ENCODE results near the gene PDE6C.
"Not testable (repeated sequence)": the region's sequence is repeated elsewhere in the genome, so short reads cannot be mapped to it uniquely, and the experiment has no call there.

The PDE6C gene

GRCh38 chr10:93652857-93653256 is 40.5 kb downstream of the PDE6C start:
- no peak for DNase-seq

DNA sequence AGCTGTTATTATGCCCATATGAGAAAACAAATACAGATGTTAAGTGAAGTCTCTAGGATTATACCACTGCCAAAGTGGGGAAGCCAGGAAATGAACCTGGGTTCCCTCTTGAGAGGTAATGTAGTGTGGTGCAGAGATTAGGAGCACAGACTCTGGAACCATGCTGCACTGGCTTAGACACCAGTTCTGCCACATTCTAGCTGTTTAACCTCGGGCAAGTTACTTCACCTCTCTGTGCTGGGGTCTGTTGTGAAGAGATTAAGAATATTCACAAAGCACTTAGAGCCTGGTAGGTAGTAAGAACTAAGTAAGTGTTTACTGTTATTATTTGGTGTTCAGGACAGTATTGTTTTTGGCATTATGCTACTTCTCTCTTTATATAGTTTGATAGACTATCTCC is 41.9 kb downstream of the PDE6C start:
- DNase-seq, result no peak

DNA sequence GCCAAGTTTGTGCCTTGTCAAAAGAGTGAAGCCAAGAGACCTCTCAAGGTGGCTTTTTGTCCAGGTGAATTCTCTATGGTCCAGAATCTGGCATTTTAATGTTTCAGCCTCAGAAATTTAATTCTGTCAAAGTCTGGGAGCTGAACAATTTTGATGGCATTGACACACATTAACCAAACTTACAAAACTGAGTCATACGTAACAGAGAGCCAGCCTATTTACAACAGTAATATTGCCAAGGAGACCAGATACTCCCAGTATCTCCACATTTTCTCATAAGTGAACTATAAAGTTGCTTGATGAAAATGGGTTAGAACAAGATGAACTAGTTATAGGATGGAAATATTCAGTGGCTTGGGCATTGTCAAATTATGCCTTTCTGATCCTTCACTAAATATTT is 43.8 kb downstream of the PDE6C start:
- DNase-seq, result no peak

DNA sequence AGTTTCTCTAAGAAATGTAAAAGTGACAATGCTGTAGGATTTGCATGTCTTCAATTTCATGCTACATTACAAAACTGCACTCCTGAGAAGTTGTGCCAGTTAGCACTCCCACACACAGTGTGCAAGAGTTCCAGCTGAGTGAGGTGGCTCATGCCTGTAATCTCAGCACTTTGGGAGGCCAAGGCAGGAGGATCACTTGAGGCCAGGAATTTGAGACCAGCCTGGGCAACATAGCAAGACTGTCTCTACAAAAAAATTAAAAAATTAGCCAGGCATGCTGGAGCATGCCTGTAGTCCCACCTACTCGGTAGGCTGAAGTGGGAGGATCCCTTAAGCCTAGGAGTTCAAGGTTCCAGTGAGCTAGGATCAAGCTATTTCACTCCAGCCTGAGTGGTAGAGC is 45.4 kb downstream of the PDE6C start:
- no peak for DNase-seq

DNA sequence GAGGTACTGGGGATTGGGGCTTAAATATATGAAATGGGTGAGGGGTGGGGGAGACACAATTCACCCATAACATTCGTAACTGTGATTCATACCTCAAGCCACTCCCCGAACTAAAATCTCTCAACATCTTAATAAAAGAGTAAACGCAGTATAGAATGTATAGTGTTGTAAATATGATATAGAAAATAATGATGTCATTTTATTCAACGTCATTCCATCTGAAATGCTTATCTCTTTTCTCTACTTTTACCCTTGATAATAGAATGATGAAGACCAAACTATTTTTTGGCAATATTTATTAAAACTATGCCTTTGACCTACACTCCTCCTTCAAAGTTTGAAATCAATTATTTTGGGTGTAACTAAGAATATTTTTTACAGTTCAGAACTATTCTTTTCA is 53.7 kb downstream of the PDE6C start:
- no peak for DNase-seq

- no peak for DNase-seq
These were observed 55.5 kb downstream of the PDE6C start for GRCh38 chr10:93667795-93668194.

DNA sequence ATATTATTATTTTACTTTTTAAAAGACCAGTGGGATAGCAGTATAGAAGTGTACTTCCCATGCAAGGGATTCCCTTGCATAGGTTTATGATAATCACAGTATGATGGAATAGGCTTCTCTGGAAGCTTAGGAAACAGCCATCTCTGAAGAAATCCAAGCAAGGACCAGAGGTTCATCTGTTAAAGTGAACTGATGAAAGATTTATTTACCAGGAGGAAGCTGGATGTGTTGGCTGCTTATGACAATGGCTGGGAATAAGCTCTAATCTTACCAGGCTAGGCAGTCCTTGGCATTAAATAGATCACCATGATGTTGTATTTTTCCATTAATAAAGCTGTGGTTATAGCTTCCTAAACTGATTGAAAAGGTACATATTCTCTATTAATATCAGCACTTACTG is 58.0 kb downstream of the PDE6C start:
- DNase-seq, result no peak

- no peak for DNase-seq
These were observed 58.7 kb downstream of the PDE6C start for GRCh38 chr10:93671042-93671441.

GRCh38 chr10:93672022-93672678 is 59.8 kb downstream of the PDE6C start:
- no peak for DNase-seq

DNA sequence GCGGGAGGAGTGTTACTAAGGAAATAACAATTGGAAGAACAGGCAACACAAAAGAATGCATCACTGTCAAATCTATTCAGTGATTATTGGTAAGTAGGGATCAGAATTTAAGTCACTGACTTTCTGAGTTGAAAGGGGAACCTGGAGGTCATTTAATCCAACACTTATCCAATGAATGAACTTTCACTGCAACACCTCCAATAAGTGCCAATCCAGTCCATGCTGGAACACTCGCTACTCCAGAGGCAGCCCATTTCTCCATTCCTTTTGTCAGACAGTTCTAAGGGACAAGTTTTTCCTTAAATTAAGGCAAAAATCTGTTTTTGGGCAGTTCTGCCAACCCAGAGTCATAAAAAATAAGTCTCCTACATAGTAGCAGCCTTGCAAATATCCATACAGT is 60.6 kb downstream of the PDE6C start:
- DNase-seq, result no peak

- DNase-seq, result no peak
These were observed 61.5 kb downstream of the PDE6C start for GRCh38 chr10:93673791-93674190.

DNA sequence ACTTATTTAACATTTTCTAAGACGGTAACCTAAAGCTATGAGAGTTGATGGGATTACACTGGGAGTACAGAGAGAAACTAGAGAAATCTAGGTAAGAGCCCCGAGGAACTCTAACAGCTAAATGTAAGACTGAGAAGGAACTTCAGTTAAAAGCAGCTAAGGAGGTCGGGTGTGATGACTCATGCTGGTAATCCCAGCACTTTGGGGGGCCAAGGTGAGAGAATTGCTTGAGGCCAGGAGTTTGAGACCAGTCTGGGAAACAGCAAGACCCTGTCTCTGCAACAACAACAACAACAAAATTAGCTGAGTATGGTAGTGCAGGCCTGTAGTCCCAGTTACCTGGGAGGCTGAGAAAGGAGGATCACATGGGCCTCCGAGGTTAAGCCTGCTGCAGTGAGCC is 66.0 kb downstream of the PDE6C start:
- DNase-seq, result no peak

DNA sequence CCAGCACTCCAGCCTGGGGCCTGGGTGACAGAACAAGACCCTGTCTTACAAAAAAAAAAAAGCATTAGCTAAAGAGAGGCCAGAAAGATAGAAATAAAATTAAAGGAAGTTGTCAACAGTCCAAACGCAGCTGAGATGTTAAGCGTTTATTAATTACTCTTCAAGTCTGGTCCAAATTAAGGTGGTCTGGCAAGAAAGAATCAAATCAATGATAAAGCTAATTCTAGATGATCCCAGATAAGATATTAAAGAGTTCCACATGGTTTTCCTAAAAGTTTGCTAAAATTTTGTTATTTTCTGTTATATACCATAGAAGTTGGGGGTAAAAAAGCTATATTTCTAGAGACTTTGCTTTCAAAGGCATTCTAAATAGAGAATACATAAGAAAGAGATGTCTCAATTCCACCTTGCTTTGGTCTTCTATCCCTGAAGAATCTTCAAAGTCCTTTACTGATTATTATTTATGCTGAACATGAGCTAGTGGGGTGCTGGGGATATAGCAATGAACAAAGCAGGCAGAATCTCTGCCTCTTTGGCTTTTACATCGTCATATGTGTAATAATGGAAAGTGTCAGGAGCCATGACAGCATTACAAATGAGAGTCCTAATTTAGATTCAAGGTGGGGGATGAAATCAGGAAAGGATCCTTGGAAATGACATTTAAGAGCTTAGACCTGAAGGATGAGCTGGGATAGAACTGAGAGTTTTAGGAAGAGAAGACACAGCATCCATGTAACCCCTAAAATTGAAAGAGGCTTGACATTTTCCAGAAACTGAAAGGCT is 66.7 kb downstream of the PDE6C start:
- no peak for DNase-seq

- peak; percentile 15 for DNase-seq
These were observed 68.2 kb downstream of the PDE6C start for GRCh38 chr10:93680412-93681047.

DNA sequence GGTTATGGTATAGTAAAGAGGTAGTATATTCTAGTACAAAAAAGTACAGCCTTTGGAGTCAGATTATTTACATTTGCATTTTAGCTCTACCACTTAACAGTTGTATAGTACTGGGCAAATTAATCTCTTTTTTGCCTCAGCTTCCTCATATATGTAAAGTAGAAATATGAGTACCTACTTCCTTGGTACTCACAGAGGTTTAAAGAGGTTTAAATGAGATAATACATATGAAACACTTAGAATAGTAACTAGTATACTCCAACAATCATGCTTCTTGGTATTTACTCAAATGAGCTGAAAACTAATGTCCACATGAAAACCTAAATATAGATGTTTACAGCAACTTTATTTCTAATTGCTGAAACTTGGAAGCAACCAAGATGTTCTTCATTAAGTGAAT is 75.4 kb downstream of the PDE6C start:
- no peak for DNase-seq

GRCh38 chr10:93695740-93696139 is 83.4 kb downstream of the PDE6C start:
- DNase-seq, result no peak

DNA sequence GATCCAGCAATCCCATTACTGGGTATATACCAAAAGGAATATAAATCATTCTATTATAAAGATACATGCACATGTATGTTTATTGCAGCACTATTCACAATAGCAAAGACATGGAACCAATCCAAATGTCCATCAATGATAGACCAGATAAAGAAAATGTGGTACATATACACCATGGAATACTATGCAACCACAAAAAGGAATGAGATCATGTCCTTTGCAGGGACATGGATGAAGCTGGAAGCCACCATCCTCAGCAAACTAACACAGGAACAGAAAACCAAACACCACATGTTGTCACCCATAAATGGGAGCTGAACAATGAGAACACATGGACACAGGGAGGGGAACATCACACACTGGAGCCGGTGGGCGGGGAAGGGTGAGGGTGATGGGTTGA is 84.2 kb downstream of the PDE6C start:
- not testable (repeated sequence) for DNase-seq

DNA sequence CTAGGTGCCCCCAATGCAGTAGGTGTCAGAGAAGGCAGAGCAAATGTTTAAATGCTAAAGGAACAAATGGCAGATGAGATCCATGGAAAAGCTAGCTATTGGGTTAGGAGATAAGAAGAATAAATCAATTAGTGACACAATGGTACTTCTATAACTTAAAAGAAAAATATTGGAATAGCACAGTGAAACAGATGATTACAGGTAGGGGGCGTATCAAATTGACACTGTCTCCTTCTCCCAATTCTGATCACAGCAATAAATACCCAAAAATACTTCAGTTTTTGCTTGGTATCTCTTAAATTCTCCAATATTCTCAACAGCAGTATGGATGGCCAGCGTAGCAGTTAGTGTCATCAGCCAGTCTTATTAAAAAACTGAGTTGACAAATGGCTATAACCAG is 84.9 kb downstream of the PDE6C start:
- no peak for DNase-seq

GRCh38 chr10:93701866-93702209 is 89.5 kb downstream of the PDE6C start:
- no peak for DNase-seq

GRCh38 chr10:93702210-93703001 is 90.1 kb downstream of the PDE6C start, which contains the start of gene FRA10AC1:
Gene FRA10AC1, minus strand, starts transcription at chr10:93702592. Its CDS starts 2,486 bp downstream, at chr10:93700106.
- DNase-seq, result peak; percentile 64

GRCh38 chr10:93703066-93703465 is 90.7 kb downstream of the PDE6C start:
- peak; percentile 18 for DNase-seq

DNA sequence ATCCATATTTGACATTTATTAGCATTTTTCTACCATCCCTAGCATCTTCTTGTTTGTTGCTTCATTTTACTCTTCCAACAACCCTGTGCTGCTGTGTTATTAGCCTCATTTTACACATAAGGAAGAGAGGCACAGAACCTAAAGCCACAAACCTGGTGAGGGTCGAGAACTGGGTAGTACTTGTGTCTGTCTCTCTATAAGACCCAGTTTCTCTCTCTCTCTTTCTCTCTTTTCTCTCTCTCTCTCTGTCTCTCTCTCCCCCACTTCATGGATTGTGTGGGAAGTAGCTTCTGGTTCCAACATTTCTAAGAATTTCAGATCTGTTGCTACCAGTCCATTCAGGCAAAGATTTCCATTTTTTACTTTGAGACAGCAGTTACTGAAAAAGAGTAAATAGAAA is 91.5 kb downstream of the PDE6C start:
- no peak for DNase-seq

DNA sequence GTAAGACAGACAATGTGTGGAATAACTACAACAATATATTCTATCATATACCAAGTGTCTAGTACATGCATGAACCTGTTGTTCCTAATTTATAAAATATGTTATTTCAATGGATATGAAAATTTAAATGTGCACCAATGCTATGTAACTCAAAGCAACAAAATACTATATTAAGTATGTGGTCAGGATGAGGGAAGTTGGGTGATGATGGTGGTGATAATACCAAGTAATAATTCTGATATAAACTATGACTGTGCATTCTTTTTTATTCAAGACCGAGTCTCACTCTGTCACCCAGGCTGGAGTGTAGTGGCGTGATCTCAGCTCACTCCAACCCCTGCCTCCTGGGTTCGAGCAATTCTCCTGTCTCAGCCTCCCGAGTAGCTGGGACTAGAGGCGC is 92.1 kb downstream of the PDE6C start:
- DNase-seq, result no peak

Data from NCI-H2029 (cell line).